ENCODE results near the gene EDAR.

EDAR gene

DNA sequence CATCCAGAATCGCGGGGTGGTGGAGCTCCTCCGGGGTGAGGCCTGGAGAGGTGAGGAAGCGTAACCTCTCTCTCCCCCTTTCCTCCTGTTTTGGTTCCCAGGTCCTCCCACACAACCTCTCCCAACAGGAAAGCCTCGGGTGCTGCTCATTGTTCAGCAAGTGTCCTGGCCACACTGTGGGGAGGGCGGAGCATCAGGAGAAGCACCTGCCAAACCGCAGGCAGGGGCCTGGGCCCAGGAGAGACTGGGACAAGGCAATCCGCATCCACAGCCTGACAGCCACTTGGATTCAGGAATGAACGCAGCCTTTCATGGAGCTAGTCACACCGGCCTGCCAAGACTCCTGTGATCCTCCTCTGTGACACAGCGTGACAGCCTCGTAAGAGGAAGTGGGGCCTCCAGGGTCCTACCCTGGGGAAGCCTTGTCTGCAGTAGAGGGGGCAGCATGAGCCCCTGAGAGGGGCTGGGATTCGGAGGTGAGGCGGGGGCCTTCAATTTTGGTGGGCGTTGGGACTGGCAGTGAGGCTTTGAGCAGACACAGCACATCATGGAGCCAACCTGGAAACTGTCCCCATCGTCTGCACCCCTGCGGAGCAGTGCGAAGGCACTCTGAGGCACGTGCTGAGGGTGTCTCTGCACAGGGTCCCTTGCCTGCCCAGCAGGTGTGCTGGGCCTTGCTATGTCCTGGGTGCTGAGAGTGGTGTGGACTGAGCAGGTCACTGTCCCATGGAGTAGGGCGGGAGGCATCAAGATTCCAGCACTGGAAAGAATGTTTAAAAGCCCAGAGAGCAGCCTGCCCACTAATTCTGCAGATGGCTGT, 62.2 kb downstream of the EDAR start:
- no peak for DNase-seq (ENCODE audit: extremely low read depth in 1 of 2, low read depth in 1 of 2)

DNA sequence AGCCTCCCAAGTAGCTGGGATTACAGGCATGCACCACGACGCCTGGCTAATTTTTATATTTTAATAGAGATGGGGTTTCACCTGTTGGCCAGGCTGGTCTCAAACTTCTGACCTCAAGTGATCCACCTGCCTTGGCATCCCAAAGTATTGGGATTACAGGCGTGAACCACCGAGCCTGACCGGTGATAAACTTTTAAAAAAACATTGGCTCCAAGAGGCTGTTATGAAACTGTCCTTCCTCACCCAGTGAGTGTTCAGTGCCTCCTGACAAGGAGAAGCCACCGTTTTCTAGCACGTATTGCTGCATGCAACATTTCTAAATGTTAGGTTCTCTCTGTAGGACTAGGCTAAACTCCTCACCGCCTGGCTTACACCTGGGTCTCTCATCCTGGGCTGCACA, 63.3 kb downstream of the EDAR start:
- DNase-seq (ENCODE audit: extremely low read depth in 1 of 2, low read depth in 1 of 2): no peak

DNA sequence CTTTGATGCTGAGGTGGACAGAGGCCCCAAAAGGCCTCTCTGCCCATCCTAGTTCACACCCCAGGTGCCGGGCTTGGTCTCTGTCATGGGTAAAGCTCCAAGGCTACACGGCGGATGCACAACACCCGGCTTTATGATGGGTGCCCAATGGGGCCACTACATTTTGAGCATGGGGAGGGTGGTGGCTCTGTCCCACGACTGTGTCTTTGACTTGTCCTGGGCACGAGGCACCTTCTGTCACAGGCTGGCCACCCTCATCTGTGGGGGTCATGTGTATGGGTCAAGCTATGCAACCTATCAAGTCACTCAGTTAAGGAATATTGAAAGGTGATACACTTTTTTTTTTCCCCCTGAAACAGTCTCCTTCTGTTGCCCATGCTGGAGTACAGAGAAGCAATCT, 63.7 kb downstream of the EDAR start:
- no peak for DNase-seq (ENCODE audit: extremely low read depth in 1 of 2, low read depth in 1 of 2)

DNA sequence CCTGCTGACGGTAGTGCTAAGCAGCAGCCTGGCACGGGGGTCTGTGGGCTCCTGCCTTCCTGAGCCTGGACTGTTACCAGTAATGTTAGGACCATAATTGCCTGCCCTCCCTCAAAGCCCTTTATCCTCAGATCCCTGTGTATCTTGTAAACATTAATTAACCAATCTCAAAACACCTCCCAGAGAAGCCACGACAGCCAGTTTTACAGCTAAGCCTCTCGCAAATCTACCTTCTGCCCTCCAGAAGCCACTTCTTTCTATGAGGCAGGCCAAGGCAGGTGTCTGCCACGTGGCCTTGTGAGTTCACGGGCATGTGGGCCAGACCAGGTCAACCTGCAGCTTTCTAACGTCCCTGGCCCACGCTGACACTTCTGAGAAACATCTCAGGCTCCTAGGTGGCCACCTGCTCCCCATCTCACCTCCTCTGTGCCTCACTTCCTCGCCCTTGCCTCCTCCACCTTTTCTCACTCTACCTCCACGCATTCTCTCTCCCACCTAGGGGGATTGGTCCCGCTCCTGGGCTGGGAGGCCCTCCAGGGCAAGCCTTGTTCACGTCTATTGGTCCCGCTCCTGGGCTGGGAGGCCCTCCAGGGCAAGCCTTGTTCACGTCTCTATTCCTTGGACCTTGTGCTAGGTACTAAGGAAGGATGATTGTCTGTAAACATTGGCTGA, 64.3 kb downstream of the EDAR start:
- DNase-seq (ENCODE audit: extremely low read depth in 1 of 2, low read depth in 1 of 2): no peak

DNA sequence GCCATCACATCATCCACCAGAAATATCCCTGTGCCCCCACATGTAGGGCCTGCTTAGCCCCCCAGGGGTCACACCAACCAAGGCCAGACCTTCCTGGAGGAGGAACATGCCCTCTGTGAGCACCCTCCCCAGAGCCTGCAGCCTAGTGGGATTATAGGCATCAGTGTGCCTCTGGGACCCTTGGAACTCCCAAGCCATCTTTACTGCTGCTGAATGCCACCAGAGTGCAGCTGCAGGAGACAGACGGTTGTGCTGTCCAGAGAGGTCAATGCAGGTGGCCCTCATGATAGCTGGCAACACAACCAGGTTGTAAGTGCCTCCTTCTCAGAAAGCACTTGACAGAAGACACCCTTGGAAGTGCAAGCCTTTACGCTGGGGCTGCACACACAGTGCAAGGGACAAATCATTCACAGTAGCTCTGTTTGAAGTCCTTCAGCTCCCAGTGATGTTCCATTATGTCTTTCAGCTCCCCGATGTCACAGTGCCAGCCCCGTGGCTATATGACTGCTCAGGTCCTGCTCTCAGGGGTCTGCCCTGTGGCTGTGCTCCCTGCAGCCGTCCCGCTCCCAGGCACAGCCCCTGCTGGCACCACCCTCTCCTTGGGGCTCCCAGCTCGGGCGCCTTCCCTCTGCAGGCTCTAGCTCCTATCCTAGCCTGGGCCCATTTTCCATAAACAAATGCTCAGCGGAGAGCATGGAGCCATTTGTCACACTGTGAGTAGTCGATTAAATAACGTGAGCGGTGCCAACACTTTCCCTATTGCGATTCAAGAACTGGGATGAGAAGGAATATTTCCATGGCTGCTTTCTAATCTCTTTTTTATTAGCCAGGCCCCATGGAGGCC, 65.1 kb downstream of the EDAR start:
- DNase-seq (ENCODE audit: extremely low read depth in 1 of 2, low read depth in 1 of 2): no peak

DNA sequence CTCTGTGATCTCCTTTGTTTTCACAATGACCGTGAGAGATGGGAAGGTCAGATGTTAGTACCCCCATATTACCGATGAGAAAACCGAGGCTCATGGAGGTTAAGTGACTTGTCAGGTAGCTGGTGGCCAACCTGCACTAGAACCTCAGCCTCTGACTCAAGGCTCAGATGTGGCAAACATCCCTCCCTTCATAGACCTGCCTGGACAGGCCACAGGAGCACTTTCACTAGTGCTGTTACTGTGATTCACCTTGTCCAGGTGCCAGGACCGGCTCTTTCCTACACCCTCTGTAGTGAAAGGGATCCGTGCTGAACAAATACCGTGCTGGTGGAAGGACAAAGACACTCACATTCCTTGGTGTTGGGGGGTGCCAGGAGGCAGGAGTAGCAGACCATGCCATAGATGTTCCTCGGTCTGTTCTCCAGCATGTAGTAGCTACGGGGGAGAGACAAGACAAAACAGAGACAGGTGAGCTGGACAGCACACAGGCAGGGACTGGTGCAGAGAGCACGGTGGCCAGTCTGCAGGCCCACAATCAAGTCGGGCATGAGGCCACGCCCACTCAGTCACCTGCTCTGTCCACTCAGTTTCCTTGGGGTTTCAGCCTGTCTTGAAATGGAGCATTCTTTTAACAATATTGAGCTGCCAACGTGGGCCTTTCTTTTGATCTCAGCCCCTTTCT, 65.9 kb downstream of the EDAR start:
- DNase-seq (ENCODE audit: extremely low read depth in 1 of 2, low read depth in 1 of 2): no peak

DNA sequence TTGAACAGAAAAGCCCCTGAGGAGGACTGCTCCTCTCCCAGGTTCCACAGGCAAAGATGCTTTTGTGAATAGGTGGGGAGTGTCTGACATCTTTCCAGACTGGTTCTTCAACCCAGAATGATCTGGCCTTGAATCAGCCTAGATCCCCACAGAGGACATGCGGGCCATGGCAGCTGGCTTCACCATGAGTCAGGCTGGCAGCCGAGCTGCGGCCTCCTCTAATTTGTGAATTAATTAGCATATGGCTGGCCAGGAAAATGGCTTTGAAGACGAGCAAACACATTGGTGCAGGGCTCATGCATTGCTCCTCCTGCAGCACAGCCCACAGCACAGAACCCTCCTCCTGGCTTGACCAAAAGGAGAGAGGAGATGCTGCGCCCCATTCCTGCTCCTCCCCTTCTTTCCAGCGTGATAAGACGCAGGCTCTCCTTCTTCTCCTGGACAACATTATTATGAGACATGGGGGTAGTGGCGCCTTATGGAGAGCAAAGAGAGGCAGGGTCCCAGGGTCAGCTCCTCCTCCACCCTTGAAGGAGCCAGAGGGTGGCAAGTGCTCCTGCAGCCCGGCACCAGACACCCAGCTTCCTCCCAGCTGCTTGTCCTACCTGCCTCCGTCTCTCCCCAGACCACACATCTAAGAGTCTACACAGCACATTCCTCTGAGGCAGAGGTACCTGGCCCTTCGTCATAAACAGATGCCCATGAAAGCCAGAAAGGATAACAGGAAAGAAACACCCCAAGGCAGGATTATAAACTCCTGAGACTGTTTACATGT, 66.7 kb downstream of the EDAR start:
- DNase-seq (ENCODE audit: extremely low read depth in 1 of 2, low read depth in 1 of 2): no peak

DNA sequence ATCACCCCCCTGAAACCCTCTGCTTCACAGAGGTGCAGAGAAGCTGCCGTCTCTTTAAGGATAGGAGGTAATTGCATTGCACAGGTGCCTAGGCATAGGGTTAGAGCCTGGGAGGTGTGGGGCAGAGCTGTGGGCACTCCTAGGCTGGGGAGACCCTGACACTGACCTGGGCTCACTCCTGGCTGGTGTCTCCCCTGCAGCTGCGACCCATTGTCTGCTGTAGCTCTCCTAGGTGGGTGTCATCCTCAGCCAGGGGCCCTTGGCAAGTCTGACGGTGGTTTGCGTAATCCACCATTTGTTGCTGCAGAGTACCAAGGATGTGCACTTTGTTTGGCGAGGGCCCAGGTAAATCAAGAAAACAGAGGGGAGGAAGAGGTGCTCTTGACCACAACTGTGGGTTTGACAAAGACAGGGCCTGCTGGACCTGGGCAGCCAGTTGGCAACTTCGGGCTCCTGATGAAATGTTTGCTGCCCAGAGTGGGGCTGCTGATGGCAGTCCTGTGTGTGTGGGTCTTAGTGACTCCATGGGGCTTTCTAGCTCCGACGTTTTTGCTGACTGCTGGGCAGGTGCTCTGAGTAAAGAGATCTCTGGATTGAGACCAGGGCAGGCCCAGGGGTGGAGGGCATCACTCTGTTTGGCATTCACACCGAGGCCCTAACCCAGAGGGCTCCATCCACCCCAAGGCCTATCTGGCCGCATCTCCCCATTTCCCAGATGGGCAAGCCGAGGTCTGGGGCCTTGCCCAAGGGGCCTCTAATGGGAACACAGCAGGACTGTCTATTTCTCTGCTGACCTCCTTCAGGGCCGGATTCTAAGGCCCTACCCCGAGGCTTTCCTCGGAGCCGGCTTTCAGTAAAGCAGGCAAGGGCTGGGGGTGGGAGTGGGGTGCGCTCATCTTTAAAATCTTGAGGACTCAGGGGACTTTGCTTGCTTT, 67.7 kb downstream of the EDAR start:
- DNase-seq (ENCODE audit: extremely low read depth in 1 of 2, low read depth in 1 of 2): no peak

DNA sequence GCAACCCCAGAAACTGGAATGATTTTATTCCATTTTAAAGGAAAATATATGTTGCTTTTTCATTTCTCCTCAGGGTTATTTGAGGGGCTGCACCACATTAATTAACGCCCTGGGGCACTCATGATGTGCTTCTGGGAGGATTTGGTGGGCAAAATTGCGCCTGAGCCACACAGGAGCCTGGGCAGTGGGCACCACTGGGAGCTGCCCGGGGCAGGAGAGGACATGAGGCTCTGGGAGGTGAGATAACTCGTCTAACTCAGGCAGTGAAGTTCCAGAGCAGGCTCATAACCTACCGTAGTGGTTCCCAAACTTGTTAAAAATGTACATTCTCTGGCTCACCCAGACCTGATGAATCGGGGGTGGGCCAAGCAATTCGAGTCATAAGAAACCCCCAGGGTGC, 68.3 kb downstream of the EDAR start:
- no peak for DNase-seq (ENCODE audit: extremely low read depth in 1 of 2, low read depth in 1 of 2)

DNA sequence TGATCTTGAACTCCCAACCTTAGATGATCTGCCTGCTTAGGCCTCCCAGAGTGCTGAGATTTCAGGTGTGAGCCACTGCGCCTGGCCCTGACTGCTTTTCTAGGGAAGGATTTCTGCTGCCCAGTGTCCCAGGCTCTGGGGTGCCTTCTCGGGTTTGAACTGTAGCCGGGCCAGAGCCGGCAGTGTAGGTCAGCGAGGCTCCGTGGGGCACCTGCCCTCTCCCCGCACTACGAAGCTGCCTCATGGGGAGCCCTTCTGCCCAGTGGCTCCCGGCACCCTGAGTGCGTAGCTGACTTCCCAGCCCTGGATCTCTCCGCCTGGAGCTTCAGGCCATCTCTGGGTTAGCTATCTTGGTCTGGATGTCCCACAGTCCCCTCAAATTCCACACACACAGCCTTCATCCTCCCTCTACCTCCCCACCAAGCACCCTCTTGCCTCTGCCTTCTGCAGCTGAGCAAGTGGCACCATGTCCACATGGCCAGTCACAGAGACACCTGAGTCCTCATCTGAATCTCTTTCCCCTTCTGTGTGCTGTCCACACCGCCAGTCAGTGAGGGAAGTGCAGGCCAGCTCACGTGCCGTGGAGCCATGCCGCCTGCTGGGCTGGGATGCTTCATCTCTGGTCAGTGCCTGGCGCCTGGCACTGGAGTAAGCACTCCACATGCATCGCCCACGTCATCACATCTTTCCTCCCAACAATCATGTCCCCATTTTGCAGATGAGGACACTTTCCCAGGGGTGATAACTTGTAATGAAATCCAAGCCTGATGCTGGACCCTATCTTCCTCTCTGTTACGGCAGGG, 69.2 kb downstream of the EDAR start:
- no peak for DNase-seq (ENCODE audit: extremely low read depth in 1 of 2, low read depth in 1 of 2)

DNA sequence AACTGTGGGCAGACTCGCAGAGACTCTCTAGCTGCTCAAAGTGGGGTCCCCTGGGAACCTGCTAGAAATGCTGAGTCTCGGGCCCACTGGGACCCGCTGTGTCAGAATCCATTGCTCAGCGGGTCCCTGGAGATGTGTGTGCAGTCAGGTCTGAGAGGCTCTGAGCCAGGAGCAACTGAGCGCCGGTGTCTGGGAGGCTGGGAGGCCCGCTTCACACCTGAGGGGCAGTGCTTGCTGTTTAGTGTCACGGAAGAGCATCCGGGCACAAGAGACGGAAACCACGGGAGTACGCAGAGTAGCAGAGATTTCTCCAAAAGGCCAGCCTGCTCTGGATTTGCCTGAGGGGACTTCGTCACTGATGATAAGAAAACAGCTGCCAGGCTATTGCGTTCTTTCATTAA, 70.1 kb downstream of the EDAR start:
- DNase-seq (ENCODE audit: extremely low read depth in 1 of 2, low read depth in 1 of 2): no peak

DNA sequence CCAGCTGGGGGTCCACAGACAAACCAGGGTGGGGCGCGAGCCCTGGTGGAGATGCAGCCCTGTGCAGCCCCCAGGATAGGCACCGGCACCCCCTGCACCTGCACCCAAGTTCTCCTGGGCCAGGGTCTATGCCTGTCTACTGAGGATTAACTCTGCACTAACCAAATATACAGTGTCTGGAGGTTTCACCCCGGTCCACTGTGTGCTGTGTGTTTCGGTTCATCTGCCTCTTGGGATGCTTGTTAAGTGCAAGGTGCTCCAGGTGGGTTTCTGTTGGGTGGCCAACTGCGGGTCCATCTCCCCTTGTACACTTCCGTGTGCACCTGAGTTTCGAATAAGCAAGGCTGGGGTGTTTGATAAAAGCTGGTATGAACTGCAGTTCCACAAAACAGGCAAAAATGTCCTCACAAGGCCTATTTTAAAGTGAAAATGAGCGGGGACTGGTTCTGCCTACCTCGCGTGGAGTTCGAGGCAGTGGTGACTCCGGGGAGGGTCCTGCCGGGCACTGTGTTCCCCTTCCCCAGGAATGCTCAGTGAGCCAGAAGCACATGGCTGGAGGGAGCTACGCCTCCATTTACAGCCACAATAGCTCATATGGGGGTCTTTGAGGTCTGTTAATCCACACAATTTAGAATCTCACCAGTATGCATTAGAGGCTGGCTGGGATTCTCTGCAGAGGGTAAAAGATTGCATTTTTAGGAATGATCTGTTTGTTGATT, 70.7 kb downstream of the EDAR start:
- DNase-seq (ENCODE audit: extremely low read depth in 1 of 2, low read depth in 1 of 2): no peak

DNA sequence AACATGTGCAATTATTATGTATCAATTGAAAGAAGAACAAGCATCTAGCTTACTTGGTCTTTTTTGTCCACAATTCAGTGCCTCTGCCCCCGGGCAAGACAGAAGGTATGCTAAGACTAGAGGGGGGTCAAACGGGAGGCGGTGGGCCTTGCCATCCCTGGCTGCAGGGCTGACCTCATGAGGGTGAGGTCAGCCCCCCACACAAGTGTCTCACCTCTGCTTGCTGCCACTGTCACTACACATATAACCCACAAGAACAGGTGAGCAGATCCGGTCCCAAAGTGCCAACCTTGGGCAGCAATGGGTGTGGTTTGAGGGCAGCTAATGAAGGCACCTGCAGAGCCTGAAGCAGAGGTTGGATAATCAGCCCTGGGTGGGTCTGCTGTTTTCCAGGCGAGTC, 71.5 kb downstream of the EDAR start:
- no peak for DNase-seq (ENCODE audit: extremely low read depth in 1 of 2, low read depth in 1 of 2)

DNA sequence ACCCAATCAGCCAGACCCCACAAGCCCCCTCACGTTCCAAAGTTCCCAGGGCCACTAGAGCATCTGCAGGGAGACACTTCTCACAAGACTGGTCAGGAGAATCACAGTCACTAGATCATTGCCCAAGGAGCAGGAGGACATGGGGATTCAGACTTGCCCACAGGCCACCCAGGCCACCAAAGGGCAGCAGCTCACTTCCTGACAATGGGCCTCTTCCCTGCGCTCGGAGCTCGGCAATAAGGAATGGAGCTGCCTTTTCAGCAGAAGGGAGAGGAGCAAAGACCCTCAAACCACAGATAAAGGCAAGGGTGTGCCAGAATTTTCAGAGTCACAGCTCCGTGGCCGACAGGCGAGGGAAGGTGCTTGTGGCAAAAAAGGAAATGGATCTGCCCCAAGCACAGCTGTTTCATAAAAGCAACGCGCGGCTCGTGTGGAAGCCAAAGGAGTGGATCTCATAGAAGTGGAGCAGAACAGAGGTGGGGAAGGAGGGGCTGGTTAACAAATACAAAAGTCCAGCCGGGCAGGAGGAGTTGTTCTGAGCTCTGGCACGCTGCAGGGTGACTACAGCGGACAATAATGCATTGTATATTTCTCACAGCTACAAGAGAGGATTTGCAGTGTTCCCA, 72.1 kb downstream of the EDAR start:
- no peak for DNase-seq (ENCODE audit: extremely low read depth in 1 of 2, low read depth in 1 of 2)

DNA sequence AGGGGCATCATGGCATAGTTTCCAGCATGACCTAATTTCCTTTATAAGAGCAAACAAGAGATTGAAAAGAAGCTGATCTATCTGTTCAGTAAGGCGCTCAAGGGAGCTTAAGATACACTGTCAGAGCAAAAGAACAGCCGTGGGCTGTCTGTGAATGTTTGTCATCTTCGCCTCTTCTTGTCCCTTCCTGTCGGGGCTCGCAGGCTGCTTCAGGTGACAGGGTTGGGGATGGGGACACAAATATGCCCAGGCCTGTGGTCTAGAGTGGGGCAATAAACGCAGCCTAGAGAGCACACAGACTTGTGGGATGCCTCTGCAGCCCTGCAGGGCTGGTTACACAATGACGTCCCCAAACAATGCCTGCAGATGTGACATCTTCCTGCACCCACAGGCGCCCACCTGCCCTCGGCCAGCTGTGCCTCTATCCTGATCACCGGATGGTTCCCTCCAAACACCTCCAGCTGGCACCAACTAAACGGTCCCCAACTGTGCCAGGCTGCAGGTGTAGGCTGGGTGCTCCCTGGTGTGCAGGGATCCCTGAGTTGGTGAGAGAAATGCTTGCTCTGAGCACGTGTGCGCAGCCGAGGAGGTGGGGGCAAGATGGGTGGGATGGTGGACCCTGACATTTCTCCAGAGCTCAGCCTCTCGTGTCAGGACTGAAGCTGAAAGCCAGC, 72.8 kb downstream of the EDAR start:
- DNase-seq (ENCODE audit: extremely low read depth in 1 of 2, low read depth in 1 of 2): no peak

DNA sequence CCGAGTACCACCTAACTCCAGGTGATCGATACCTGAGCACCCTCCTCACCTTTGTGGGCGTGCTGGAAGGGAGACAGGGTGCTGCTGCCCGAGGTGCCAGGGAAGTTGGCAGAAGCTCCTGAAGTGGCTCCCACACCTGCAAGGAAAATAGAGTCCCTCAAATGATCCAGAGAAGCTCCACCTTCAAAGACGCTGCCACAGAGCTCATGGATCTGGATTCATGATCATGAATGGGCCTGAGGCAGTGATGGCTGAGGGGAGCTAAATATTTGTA, 76.5 kb downstream of the EDAR start:
- no peak for DNase-seq (ENCODE audit: extremely low read depth in 1 of 2, low read depth in 1 of 2)
